Measurements from ENCODE around the gene NR5A2. TPM values are rescaled to one million over a fixed set of nuclear protein-coding genes. Genes with fewer than 3 reads are reported as not detected.

The NR5A2 gene
- total RNA-seq, 1 donor from 2014 or later = 12.7 TPM

DNA sequence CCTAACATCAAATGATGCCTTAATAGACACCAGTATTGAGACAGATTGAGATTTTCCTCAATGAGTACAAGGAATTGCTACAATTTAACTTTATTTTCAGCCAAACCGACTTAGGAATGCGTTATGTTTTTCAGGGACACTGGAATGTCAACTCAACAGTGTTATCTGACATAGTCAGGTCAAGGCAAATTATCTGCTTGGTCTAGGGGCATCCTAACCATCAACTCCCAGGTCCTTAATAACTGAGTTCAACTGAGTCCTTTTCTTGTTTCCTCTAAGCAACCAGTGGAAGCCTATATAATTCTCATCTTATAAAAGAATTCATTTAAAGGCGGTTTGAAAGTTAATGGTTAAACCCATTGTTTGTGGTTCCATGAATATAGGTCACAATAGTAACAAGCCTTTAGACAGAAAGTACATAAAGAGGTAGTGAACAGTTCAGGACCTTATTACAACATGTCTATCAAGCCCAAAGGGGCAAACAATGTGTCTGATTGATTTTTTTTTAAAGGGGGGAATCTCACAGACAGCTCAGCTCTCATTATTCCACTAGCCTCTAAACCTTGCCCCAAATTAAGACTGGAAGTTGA, 32.3 kb upstream of the NR5A2 start:
- no peaks in the 10 kb centered on the region for H3K27me3 ChIP-seq
- H3K4me3 ChIP-seq = no peak overlapping the region
- no peaks in the 10 kb centered on the region for H3K4me1 ChIP-seq
- intact Hi-C loops (cut with DNase I) = no loop called here
- no peaks in the 10 kb centered on the region for H3K9me3 ChIP-seq
- H3K27ac ChIP-seq = no peak overlapping the region
- H3K36me3 ChIP-seq = no peaks in the 10 kb centered on the region
- DNase-seq (ENCODE audit: low spot score in 2 of 2) = no peak
- TF ChIP-seq, protein P1, sequence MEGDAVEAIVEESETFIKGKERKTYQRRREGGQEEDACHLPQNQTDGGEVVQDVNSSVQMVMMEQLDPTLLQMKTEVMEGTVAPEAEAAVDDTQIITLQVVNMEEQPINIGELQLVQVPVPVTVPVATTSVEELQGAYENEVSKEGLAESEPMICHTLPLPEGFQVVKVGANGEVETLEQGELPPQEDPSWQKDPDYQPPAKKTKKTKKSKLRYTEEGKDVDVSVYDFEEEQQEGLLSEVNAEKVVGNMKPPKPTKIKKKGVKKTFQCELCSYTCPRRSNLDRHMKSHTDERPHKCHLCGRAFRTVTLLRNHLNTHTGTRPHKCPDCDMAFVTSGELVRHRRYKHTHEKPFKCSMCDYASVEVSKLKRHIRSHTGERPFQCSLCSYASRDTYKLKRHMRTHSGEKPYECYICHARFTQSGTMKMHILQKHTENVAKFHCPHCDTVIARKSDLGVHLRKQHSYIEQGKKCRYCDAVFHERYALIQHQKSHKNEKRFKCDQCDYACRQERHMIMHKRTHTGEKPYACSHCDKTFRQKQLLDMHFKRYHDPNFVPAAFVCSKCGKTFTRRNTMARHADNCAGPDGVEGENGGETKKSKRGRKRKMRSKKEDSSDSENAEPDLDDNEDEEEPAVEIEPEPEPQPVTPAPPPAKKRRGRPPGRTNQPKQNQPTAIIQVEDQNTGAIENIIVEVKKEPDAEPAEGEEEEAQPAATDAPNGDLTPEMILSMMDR (IDR thresholded peaks at IDR 0.05) = no peak

DNA sequence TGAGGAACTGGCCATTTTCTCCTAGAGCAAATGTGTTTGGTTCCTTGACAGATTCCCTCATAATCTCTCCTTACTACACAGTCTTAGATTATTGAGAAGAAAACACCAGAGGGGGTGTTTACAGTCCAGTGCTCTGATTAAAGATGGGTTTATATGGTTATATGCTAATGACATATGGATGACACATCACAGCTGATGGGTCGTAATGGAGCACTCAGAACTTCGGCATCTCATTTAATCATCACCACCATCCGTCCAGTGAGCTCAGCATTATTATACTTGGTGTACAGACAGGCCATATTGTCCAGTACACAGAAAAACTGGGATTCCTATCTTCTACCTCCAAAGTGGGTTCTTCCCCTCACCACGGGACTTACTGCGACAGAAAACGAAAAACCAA, 22.3 kb upstream of the NR5A2 start:
- no peak overlapping the region for H3K4me3 ChIP-seq
- intact Hi-C loops (cut with DNase I) = no loop called here
- no peaks in the 10 kb centered on the region for H3K36me3 ChIP-seq
- TF ChIP-seq, protein P1 (IDR thresholded peaks at IDR 0.05) = no peak
- no peaks in the 10 kb centered on the region for H3K27me3 ChIP-seq
- no peak overlapping the region for H3K27ac ChIP-seq
- no peak for DNase-seq (ENCODE audit: low spot score in 2 of 2)
- no peaks in the 10 kb centered on the region for H3K9me3 ChIP-seq
- H3K4me1 ChIP-seq = no peaks in the 10 kb centered on the region

DNA sequence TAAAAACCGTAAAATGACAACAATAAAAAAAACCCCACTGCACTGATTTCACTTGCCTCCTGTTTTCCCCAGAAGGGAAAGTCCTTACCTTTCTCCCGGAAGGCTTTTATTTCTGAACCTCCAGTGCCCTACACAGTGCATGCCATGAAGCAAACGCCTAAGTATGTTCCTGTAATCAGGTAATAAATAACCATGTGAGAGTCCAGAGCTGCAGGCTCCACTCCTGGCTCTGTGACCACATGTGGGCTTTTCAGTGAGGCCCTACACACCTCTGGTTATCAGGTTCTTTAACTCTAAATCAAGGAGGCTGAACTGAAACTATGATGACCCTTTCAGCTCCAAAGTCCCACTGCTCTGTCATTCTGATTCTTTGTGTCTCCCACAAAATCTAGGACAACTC, 20.8 kb upstream of the NR5A2 start:
- no peak overlapping the region for H3K4me3 ChIP-seq
- H3K9me3 ChIP-seq = no peaks in the 10 kb centered on the region
- DNase-seq (ENCODE audit: low spot score in 2 of 2) = no peak
- intact Hi-C loops (cut with DNase I) = no loop called here
- no peaks in the 10 kb centered on the region for H3K4me1 ChIP-seq
- no peak overlapping the region for H3K27ac ChIP-seq
- H3K36me3 ChIP-seq = no peaks in the 10 kb centered on the region
- TF ChIP-seq, protein P1 (IDR thresholded peaks at IDR 0.05) = no peak
- no peaks in the 10 kb centered on the region for H3K27me3 ChIP-seq

DNA sequence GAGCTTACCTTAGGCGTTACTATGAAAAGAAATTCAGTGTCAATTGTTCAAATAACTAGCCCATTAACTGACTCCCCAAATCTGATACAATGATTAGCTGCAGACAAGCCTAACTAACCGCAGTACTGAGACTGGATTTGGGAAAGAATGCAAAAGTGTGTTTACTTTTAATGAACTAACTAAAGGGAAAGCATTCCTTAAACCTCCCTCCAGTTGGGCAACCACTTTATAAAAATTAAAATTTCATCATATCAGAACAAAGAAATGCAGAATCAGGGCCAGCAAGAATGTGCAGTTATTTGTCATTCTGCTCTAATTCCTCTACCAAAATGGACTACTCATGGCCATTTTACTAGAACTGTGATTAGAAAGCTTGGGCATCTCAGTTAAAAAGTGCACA, 11.7 kb upstream of the NR5A2 start:
- H3K4me1 ChIP-seq = no peaks in the 10 kb centered on the region
- intact Hi-C loops (cut with DNase I) = no loop called here
- no peak overlapping the region for H3K27ac ChIP-seq
- H3K27me3 ChIP-seq = no peaks in the 10 kb centered on the region
- no peak overlapping the region for H3K4me3 ChIP-seq
- TF ChIP-seq, protein P1 (IDR thresholded peaks at IDR 0.05) = no peak
- DNase-seq (ENCODE audit: low spot score in 2 of 2) = no peak
- no peaks in the 10 kb centered on the region for H3K9me3 ChIP-seq
- no peaks in the 10 kb centered on the region for H3K36me3 ChIP-seq

DNA sequence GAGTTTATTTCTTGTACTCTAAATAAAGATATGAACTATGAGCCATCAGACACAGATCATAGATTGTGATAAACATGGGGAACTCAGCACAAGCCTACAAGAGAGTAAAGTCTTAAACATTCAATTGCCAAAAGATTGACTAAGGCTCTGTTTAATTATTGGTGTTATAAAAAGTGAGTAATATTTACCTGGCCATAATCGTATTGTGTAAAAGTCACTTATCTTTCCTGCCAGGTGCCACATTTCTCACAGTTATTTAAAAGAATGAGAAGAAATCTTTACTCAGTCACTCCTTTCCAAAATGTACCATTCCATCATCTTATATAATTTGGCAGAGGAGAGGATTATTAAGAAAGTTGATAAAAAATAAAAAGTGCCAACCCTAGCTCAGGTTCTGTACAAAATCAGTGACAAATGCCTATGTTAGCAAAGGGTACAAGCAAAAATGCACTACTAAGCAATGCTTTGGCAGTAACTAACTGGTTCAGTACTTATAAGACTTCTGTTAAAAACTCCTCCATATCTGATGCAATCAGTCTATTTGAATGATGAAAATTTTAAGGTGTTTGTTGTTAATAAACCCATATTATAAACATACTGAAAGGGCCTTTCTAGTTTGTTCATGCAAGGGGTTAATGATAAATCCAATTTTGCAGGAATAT, 5.8 kb upstream of the NR5A2 start:
- H3K4me1 ChIP-seq = no peaks in the 10 kb centered on the region
- H3K36me3 ChIP-seq = no peaks in the 10 kb centered on the region
- intact Hi-C loops (cut with DNase I) = no loop called here
- TF ChIP-seq, protein P1 (IDR thresholded peaks at IDR 0.05) = no peak
- DNase-seq (ENCODE audit: low spot score in 2 of 2) = no peak
- no peaks in the 10 kb centered on the region for H3K9me3 ChIP-seq
- no peak overlapping the region for H3K27ac ChIP-seq
- no peaks in the 10 kb centered on the region for H3K27me3 ChIP-seq
- no peak overlapping the region for H3K4me3 ChIP-seq

Measured in ascending aorta (tissue), 2 donors.